ENCODE results near the gene CAMK2A.
"Not testable (repeated sequence)": the region's sequence is repeated elsewhere in the genome, so short reads cannot be mapped to it uniquely, and the experiment has no call there.

- not testable (repeated sequence) for TF ChIP-seq CTCF (IDR thresholded peaks at IDR 0.05); E2F6 (IDR thresholded peaks at IDR 0.05; ENCODE audit: borderline replicate concordance, low read depth); USF2 (IDR thresholded peaks at IDR 0.05); POLR2A (IDR thresholded peaks at IDR 0.05; ENCODE audit: low read length); REST (IDR thresholded peaks at IDR 0.05); RAD21 (conservative IDR thresholded peaks at IDR 0.05 in 1 of 2, IDR thresholded peaks at IDR 0.05 in 1 of 2); RNF2 (IDR thresholded peaks at IDR 0.05; ENCODE audit: borderline replicate concordance, low read depth); HDAC2 (IDR thresholded peaks at IDR 0.05); MAFK (IDR thresholded peaks at IDR 0.05; ENCODE audit: partially characterized antibody); PBX3 (IDR thresholded peaks at IDR 0.05); EP300 (IDR thresholded peaks at IDR 0.05); ELK1 (IDR thresholded peaks at IDR 0.05; ENCODE audit: low read depth, low read length); ZFP36 (IDR thresholded peaks at IDR 0.05; ENCODE audit: borderline replicate concordance, partially characterized antibody); POLR2AphosphoS2 (conservative IDR thresholded peaks at IDR 0.05; ENCODE audit: low read length)
Measured at GRCh38 chr5:150248493-150248892, 41.1 kb downstream of the CAMK2A start.

Data from A549 (cell line).